Measurements from ENCODE around the gene MARCHF10. TPM values are rescaled to one million over a fixed set of nuclear protein-coding genes. Genes with fewer than 3 reads are reported as not detected.
"Not testable (repeated sequence)": the region's sequence is repeated elsewhere in the genome, so short reads cannot be mapped to it uniquely, and the experiment has no call there.

MARCHF10 gene
- total and polyA plus RNA-seq, 4 donors, result not detected

DNA sequence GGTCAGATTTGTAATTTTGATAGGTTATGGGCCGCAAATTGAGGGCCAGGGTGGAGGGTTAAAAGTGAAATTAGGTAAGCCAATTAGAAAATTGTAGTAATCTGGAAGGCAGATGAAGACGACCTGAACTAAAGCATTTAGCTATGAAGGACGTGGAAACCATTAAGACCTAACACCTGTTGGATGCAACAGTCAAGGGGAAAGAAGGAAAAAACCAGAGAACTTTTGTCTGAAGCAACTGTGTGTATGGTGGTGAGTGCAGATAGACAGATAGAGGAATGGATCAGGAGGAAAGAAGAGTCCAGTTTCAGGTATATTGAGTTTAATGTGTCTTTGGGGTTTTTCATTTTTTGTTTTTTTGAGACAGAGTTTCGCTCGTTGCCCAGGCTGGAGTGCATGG is 40.2 kb upstream of the MARCHF10 start:
- DNase-seq, result no peak
- H3K9me3 ChIP-seq (ENCODE audit: control insufficient read depth, low read length), result no peaks in the 10 kb centered on the region
- intact Hi-C loops (cut with DNase I), result no loop called here
- WGBS, 2 donors, result 95 to 96% methylated on average over 5 of the region's 5 CpGs
- no peaks in the 10 kb centered on the region for H3K4me1 ChIP-seq (ENCODE audit: control insufficient read depth in 1 of 2, insufficient read depth in 2 of 2, low read length in 2 of 2)
- no peak overlapping the region for H3K4me3 ChIP-seq (ENCODE audit: low read length in 2 of 2)
- no peak for ATAC-seq (ENCODE audit: low FRiP score)
- no peaks in the 10 kb centered on the region for H3K27me3 ChIP-seq (ENCODE audit: control insufficient read depth in 1 of 2, insufficient read depth in 2 of 2, low read length in 1 of 2)
- no peak overlapping the region for H3K27ac ChIP-seq (ENCODE audit: low read depth in 1 of 2, low read length in 2 of 2)
- H3K36me3 ChIP-seq (ENCODE audit: control insufficient read depth in 1 of 2, insufficient read depth in 2 of 2, low read length in 1 of 2), result no peaks in the 10 kb centered on the region

DNA sequence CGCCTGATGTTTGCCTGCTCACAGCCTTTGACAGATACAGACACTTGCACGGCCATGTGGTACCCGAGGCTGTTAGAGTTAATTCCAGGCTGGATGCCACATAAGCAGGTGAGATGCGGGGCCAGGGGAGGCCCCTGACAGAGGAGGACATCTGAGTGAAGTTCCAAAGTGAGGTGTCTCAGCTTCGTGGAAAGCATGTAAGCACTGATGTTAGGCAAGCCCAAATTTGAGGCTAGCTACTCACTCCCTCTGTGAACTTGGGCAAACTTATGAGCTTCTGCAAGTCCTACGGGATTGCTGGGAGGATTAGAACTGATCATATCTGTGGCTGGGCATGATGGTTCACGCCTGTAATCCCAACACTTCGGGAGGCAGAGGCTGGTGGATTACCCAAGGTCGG is 39.3 kb upstream of the MARCHF10 start:
- no peaks in the 10 kb centered on the region for H3K36me3 ChIP-seq (ENCODE audit: control insufficient read depth in 1 of 2, insufficient read depth in 2 of 2, low read length in 1 of 2)
- no peaks in the 10 kb centered on the region for H3K27me3 ChIP-seq (ENCODE audit: control insufficient read depth in 1 of 2, insufficient read depth in 2 of 2, low read length in 1 of 2)
- H3K4me3 ChIP-seq (ENCODE audit: low read length in 2 of 2), result no peak overlapping the region
- ATAC-seq (ENCODE audit: low FRiP score) (no peak), DNase-seq (no peak)
- 85 to 87% methylated on average over 9 of the region's 9 CpGs for WGBS, 2 donors
- H3K4me1 ChIP-seq (ENCODE audit: control insufficient read depth in 1 of 2, insufficient read depth in 2 of 2, low read length in 2 of 2), result no peaks in the 10 kb centered on the region
- H3K27ac ChIP-seq (ENCODE audit: low read depth in 1 of 2, low read length in 2 of 2), result no peak overlapping the region
- no peaks in the 10 kb centered on the region for H3K9me3 ChIP-seq (ENCODE audit: control insufficient read depth, low read length)
- intact Hi-C loops (cut with DNase I), result no loop called here

DNA sequence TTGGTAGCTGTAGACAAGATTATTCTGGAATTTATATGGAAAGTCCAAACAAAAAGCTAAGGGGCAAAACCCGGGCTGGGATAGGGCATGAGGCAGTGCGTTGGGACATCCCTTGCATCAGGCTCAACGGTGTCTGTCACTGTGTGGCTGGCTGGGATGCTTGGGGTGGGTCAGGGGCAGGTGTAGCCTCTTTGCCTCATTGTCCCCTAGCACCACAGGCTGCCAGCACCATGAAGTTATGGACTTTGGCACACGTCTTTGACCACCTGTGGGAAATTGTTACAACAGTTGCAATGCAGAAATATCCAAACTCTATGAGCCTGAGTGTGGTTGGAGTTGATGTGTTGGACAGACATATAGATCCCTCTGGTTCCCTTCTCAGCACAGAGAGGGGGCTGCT is 32.8 kb upstream of the MARCHF10 start:
- H3K27ac ChIP-seq (ENCODE audit: low read depth in 1 of 2, low read length in 2 of 2), result no peak overlapping the region
- intact Hi-C loops (cut with DNase I), result no loop called here
- ATAC-seq (ENCODE audit: low FRiP score) (no peak), DNase-seq (no peak)
- no peaks in the 10 kb centered on the region for H3K27me3 ChIP-seq (ENCODE audit: control insufficient read depth in 1 of 2, insufficient read depth in 2 of 2, low read length in 1 of 2)
- H3K4me3 ChIP-seq (ENCODE audit: low read length in 2 of 2), result no peak overlapping the region
- no peaks in the 10 kb centered on the region for H3K4me1 ChIP-seq (ENCODE audit: control insufficient read depth in 1 of 2, insufficient read depth in 2 of 2, low read length in 2 of 2)
- no peaks in the 10 kb centered on the region for H3K9me3 ChIP-seq (ENCODE audit: control insufficient read depth, low read length)
- H3K36me3 ChIP-seq (ENCODE audit: control insufficient read depth in 1 of 2, insufficient read depth in 2 of 2, low read length in 1 of 2), result no peaks in the 10 kb centered on the region
- WGBS, 2 donors, result 89 to 91% methylated on average over 4 of the region's 4 CpGs

DNA sequence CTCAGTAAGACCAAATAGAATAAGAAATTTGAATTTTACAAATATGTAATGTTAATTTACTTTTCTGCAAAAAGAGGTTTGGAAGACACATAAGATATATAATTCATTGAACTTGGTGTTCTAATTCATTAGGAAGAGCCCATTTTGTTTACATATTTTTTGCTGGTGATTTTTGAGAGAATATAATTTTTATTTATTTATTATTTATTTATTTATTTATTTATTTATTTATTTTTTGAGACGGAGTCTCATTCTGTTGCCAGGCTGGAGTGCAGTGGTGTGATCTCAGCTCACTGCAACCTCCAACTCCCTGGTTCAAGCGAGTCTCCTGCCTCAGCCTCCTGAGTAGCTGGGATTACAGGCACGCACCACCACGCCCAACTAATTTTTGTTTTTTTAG is 25.7 kb upstream of the MARCHF10 start:
- H3K27ac ChIP-seq (ENCODE audit: low read depth in 1 of 2, low read length in 2 of 2); H3K36me3 ChIP-seq (ENCODE audit: control insufficient read depth in 1 of 2, insufficient read depth in 2 of 2, low read length in 1 of 2); H3K27me3 ChIP-seq (ENCODE audit: control insufficient read depth in 1 of 2, insufficient read depth in 2 of 2, low read length in 1 of 2); ATAC-seq (ENCODE audit: low FRiP score); intact Hi-C loops (cut with DNase I); H3K9me3 ChIP-seq (ENCODE audit: control insufficient read depth, low read length); H3K4me1 ChIP-seq (ENCODE audit: control insufficient read depth in 1 of 2, insufficient read depth in 2 of 2, low read length in 2 of 2); DNase-seq; H3K4me3 ChIP-seq (ENCODE audit: low read length in 2 of 2): not testable (repeated sequence)
- 95 to 98% methylated on average over 4 of the region's 4 CpGs for WGBS, 2 donors

DNA sequence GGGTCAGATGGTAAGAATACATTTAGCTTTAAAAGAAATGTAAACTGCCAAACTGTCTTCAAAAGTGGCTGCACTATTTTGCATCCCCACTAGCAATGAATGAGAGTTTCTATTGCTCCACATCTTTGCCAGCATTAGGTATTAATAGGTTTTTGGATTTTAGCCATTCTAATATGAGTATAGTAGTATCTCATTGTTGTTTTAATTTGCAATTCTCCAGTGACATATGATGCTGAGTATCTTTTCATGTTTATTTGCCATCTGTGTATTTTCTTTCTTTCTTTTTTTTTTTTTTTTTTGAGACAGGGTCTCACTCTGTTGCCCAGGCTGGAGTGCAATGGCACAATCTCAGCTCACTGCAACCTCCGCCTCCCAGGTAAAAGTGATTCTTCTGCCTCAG is 24.3 kb upstream of the MARCHF10 start:
- Histone ChIP-seq H3K4me1 (ENCODE audit: control insufficient read depth in 1 of 2, insufficient read depth in 2 of 2, low read length in 2 of 2) (no peaks in the 10 kb centered on the region), H3K36me3 (ENCODE audit: control insufficient read depth in 1 of 2, insufficient read depth in 2 of 2, low read length in 1 of 2) (no peaks in the 10 kb centered on the region), H3K27me3 (ENCODE audit: control insufficient read depth in 1 of 2, insufficient read depth in 2 of 2, low read length in 1 of 2) (no peaks in the 10 kb centered on the region), H3K27ac (ENCODE audit: low read depth in 1 of 2, low read length in 2 of 2) (no peak overlapping the region), H3K4me3 (ENCODE audit: low read length in 2 of 2) (no peak overlapping the region), H3K9me3 (ENCODE audit: control insufficient read depth, low read length) (no peaks in the 10 kb centered on the region)
- ATAC-seq (ENCODE audit: low FRiP score) (no peak), DNase-seq (no peak)
- intact Hi-C loops (cut with DNase I), result no loop called here
- whole genome bisulfite sequencing, 2 donors, result 98 to 100% methylated on average over 1 of the region's 1 CpG

DNA sequence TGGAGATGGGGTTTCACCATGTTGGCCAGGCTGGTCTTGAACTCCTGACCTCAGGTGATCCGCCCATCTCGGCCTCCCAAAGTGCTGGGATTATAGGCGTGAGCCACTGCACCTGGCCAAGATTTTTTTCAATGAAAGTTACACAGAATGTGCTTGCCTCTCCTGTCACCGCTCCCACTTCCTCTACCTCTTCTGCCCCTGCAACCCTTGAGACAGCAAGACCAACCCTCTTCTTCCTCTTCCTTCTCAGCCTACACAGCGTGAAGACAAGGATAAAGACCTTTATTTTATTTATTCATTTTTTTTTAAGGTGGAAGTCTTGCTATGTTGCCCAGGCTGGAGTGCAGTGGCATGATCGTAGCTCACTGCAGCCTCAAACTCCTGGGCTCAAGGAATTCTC is 23.0 kb upstream of the MARCHF10 start:
- H3K27me3 ChIP-seq (ENCODE audit: control insufficient read depth in 1 of 2, insufficient read depth in 2 of 2, low read length in 1 of 2); H3K4me3 ChIP-seq (ENCODE audit: low read length in 2 of 2); H3K9me3 ChIP-seq (ENCODE audit: control insufficient read depth, low read length); H3K4me1 ChIP-seq (ENCODE audit: control insufficient read depth in 1 of 2, insufficient read depth in 2 of 2, low read length in 2 of 2); H3K27ac ChIP-seq (ENCODE audit: low read depth in 1 of 2, low read length in 2 of 2); intact Hi-C loops (cut with DNase I); DNase-seq; H3K36me3 ChIP-seq (ENCODE audit: control insufficient read depth in 1 of 2, insufficient read depth in 2 of 2, low read length in 1 of 2); ATAC-seq (ENCODE audit: low FRiP score): not testable (repeated sequence)
- 95 to 96% methylated on average over 6 of the region's 6 CpGs for WGBS, 2 donors

DNA sequence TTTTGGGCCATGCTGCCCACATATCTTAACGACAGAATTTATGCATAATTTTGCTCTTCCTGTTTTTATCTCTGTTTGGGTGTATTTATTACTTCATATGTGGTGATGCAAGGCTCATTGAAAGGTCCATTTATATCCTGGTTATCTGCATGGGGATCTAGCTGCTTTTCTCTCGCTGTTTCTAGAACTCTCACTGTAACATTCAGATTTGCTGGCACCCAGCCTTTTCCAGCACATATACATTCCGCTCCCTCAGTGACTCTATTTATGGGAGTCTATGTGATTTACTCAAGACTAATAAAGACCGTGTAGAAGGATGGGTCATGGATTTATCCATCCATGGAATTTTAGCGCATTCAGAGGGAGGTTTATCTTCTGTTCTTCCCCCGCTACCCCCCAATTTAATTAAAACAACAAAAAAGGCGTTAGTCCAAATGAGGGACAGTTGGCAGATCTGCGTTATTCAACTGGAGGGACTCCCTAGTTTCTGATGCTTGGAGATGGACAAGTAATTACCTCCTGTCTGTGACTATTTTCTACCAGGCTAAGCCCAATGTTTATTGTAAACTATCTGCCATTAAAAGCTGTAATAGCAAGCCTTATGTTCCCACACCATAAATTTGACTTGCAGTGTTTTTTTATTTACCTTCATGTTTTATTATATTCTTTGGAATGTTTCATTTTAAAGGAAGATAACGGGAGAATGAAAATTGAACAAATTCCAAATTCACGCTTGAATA is 19.8 kb upstream of the MARCHF10 start:
- H3K36me3 ChIP-seq (ENCODE audit: control insufficient read depth in 1 of 2, insufficient read depth in 2 of 2, low read length in 1 of 2), result no peaks in the 10 kb centered on the region
- no peaks in the 10 kb centered on the region for H3K27me3 ChIP-seq (ENCODE audit: control insufficient read depth in 1 of 2, insufficient read depth in 2 of 2, low read length in 1 of 2)
- H3K9me3 ChIP-seq (ENCODE audit: control insufficient read depth, low read length), result no peaks in the 10 kb centered on the region
- 13 to 17% methylated on average over 10 of the region's 10 CpGs for WGBS, 2 donors
- H3K4me1 ChIP-seq (ENCODE audit: control insufficient read depth in 1 of 2, insufficient read depth in 2 of 2, low read length in 2 of 2), result no peaks in the 10 kb centered on the region
- ATAC-seq (ENCODE audit: low FRiP score), result no peak
- DNase-seq, result no peak
- intact Hi-C loops (cut with DNase I), result no loop called here
- H3K4me3 ChIP-seq (ENCODE audit: low read length in 2 of 2), result no peak overlapping the region
- H3K27ac ChIP-seq (ENCODE audit: low read depth in 1 of 2, low read length in 2 of 2), result no peak overlapping the region

DNA sequence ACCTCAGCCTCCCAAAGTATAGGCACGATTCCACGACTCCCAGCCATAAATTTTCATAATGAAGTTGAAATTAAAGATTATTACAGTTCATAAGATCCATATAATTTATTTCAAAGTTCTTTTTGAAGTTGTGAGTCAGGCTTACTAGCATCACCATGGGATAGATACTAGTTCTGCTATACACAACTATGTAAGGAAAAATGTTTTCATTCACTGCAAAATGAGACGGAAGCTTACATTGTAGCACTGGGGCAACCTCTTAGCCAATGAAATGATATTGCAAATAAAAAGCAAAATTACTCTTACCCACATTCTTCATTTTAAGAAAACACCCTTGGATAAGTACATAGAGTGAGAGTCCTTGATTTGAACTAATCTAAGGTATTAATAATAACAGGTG is 18.8 kb upstream of the MARCHF10 start:
- DNase-seq (no peak), ATAC-seq (ENCODE audit: low FRiP score) (no peak)
- 58 to 70% methylated on average over 3 of the region's 3 CpGs for WGBS, 2 donors
- Histone ChIP-seq H3K4me1 (ENCODE audit: control insufficient read depth in 1 of 2, insufficient read depth in 2 of 2, low read length in 2 of 2) (peaks cover 0 to 6% of the 10 kb centered on the region in 2 donors), H3K36me3 (ENCODE audit: control insufficient read depth in 1 of 2, insufficient read depth in 2 of 2, low read length in 1 of 2) (no peaks in the 10 kb centered on the region), H3K4me3 (ENCODE audit: low read length in 2 of 2) (no peak overlapping the region), H3K27me3 (ENCODE audit: control insufficient read depth in 1 of 2, insufficient read depth in 2 of 2, low read length in 1 of 2) (no peaks in the 10 kb centered on the region), H3K27ac (ENCODE audit: low read depth in 1 of 2, low read length in 2 of 2) (no peak overlapping the region), H3K9me3 (ENCODE audit: control insufficient read depth, low read length) (no peaks in the 10 kb centered on the region)
- intact Hi-C loops (cut with DNase I), result no loop called here

DNA sequence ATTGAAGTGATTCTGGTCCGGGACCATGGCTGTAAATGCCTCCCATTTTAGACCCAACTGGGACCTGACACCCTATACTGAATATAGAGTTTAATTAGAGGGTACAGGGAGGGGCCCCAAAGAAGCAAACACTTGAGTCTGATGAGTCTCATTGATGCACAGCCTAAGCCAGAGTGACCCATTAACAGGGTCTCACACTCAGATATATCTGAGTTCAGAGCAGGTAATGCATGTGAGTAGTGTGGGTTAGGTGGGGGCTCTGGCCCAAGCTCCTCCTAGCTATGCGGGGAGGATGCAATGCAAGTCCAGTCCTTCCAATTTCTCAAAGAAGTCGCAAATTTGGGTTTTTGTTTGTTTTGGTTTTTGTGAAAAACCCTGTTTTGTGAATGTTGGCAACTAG is 17.1 kb upstream of the MARCHF10 start:
- no peak overlapping the region for H3K4me3 ChIP-seq (ENCODE audit: low read length in 2 of 2)
- ATAC-seq (ENCODE audit: low FRiP score) (no peak), DNase-seq (no peak)
- peaks cover 0 to 12% of the 10 kb centered on the region in 2 donors for H3K4me1 ChIP-seq (ENCODE audit: control insufficient read depth in 1 of 2, insufficient read depth in 2 of 2, low read length in 2 of 2)
- H3K9me3 ChIP-seq (ENCODE audit: control insufficient read depth, low read length), result no peaks in the 10 kb centered on the region
- no peak overlapping the region for H3K27ac ChIP-seq (ENCODE audit: low read depth in 1 of 2, low read length in 2 of 2)
- H3K36me3 ChIP-seq (ENCODE audit: control insufficient read depth in 1 of 2, insufficient read depth in 2 of 2, low read length in 1 of 2), result no peaks in the 10 kb centered on the region
- 21 to 27% methylated on average over 3 of the region's 3 CpGs for WGBS, 2 donors
- H3K27me3 ChIP-seq (ENCODE audit: control insufficient read depth in 1 of 2, insufficient read depth in 2 of 2, low read length in 1 of 2), result no peaks in the 10 kb centered on the region
- intact Hi-C loops (cut with DNase I), result no loop called here

Measured in aorta (tissue), 5 donors.